ENCODE measurements around the gene WNT3A. TPM values are rescaled to one million over a fixed set of nuclear protein-coding genes. Genes with fewer than 3 reads are reported as not detected.

Gene WNT3A
- total RNA-seq, 4 donors from 2014 or later: not detected

DNA sequence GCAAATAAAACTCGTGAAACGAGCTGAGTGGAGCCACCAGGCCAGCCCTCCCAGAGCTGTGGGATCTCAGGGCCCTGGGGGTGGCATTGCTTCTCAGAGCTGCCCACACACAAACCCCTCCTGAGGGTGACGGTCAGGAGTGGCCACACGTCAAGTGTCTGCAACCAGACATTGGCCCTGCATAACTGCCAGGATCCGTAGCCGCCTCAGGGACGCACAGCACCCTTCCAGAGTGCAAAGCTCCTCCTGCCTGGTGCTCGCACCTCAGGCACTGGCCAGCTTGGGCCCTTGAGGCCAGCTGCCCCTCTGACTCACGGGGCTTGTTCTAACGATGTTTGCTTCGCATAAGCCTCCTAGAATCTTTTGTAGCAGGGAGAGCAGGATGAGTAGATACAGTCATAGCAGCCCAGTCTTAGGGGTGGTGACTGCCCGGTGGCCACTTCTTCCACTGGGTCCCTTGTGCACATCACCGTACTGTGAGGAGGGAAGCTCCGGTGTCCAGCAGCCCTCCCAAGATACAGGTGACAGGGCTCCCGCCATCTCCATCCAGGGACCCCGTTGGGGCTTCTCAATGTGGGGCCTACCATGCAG lies 5.0 kb downstream of the WNT3A start:
- TF ChIP-seq, protein P1, sequence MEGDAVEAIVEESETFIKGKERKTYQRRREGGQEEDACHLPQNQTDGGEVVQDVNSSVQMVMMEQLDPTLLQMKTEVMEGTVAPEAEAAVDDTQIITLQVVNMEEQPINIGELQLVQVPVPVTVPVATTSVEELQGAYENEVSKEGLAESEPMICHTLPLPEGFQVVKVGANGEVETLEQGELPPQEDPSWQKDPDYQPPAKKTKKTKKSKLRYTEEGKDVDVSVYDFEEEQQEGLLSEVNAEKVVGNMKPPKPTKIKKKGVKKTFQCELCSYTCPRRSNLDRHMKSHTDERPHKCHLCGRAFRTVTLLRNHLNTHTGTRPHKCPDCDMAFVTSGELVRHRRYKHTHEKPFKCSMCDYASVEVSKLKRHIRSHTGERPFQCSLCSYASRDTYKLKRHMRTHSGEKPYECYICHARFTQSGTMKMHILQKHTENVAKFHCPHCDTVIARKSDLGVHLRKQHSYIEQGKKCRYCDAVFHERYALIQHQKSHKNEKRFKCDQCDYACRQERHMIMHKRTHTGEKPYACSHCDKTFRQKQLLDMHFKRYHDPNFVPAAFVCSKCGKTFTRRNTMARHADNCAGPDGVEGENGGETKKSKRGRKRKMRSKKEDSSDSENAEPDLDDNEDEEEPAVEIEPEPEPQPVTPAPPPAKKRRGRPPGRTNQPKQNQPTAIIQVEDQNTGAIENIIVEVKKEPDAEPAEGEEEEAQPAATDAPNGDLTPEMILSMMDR (IDR thresholded peaks at IDR 0.05; ENCODE audit: low read depth): no peak

GRCh38 chr1:228012555-228012954 lies 5.8 kb downstream of the WNT3A start:
- TF ChIP-seq, protein P1 (IDR thresholded peaks at IDR 0.05; ENCODE audit: low read depth): no peak

GRCh38 chr1:228013131-228013934 lies 6.5 kb downstream of the WNT3A start:
- TF ChIP-seq, protein P1 (IDR thresholded peaks at IDR 0.05; ENCODE audit: low read depth): no peak

GRCh38 chr1:228013935-228014930 lies 7.4 kb downstream of the WNT3A start:
- TF ChIP-seq, protein P1 (IDR thresholded peaks at IDR 0.05; ENCODE audit: low read depth): no peak

- TF ChIP-seq, protein P1 (IDR thresholded peaks at IDR 0.05; ENCODE audit: low read depth): no peak
Observed at GRCh38 chr1:228015276-228016180, 8.7 kb downstream of the WNT3A start.

- TF ChIP-seq, protein P1 (IDR thresholded peaks at IDR 0.05; ENCODE audit: low read depth): no peak
Observed at GRCh38 chr1:228016181-228016510, 9.3 kb downstream of the WNT3A start.
